ENCODE measurements around the gene PRKCE.

- TF ChIP-seq CTCF (IDR thresholded peaks at IDR 0.05) (no peak), EZH2 (IDR thresholded peaks at IDR 0.05; ENCODE audit: borderline replicate concordance, insufficient read depth, low read depth, low read length, poor library complexity, severe bottlenecking) (no peak)
These were observed 368.9 kb downstream of the PRKCE start for GRCh38 chr2:46020416-46020815.
